HFF-Myc (cell line): ENCODE results near the gene SLC25A51.

Experiments used
- DNase-seq: peaks from one replicate; pipeline ENCODE4 v3.0.0-alpha.2; 2011; ENCODE audit warnings: low read depth; ENCODE audit errors: extremely low read depth
- H3K4me3 ChIP-seq: replicated peaks from 2 replicates; pipeline ENCODE4 v1.5.1; 2011; ENCODE audit warnings: low read depth, mild to moderate bottlenecking, control low read depth, low read length
- TF ChIP-seq, protein P1 (sequence below): IDR thresholded peaks from 2 replicates; pipeline ENCODE4 v1.5.1; 2012; ENCODE audit warnings: mild to moderate bottlenecking, low read depth, low read length, control low read depth; ENCODE audit errors: missing control alignments

SLC25A51 gene

DNA sequence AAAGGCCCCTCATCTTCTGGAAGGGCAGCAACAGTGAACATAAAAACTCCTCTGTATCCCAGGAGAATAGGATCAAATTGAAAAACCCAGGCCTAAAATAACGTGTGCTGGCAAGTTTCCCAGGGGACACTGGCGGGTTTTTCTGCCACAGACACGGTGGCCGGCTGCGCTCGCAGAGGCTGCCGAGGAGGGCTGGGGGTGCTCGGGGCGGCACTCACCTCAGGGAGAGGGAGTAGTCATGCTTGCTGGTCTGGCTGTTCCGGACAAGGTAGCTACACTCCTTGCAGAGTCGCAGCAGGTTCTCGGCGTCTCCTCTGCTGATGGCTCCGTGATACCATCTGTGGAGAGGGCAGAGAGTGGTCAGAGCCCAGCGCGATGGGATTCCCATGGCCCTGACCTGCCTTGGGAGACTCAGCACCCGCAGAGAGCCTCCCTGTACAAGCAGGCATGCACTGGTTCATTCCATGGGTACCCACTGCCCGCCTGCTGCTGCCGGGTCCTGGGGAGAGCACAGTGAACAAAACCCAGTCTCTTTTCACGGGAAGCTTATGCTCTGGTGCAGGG, 44.6 kb upstream of the SLC25A51 start:
- no peak overlapping the region for H3K4me3 ChIP-seq
- TF ChIP-seq, protein P1, sequence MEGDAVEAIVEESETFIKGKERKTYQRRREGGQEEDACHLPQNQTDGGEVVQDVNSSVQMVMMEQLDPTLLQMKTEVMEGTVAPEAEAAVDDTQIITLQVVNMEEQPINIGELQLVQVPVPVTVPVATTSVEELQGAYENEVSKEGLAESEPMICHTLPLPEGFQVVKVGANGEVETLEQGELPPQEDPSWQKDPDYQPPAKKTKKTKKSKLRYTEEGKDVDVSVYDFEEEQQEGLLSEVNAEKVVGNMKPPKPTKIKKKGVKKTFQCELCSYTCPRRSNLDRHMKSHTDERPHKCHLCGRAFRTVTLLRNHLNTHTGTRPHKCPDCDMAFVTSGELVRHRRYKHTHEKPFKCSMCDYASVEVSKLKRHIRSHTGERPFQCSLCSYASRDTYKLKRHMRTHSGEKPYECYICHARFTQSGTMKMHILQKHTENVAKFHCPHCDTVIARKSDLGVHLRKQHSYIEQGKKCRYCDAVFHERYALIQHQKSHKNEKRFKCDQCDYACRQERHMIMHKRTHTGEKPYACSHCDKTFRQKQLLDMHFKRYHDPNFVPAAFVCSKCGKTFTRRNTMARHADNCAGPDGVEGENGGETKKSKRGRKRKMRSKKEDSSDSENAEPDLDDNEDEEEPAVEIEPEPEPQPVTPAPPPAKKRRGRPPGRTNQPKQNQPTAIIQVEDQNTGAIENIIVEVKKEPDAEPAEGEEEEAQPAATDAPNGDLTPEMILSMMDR, result no peak
- no peak for DNase-seq

DNA sequence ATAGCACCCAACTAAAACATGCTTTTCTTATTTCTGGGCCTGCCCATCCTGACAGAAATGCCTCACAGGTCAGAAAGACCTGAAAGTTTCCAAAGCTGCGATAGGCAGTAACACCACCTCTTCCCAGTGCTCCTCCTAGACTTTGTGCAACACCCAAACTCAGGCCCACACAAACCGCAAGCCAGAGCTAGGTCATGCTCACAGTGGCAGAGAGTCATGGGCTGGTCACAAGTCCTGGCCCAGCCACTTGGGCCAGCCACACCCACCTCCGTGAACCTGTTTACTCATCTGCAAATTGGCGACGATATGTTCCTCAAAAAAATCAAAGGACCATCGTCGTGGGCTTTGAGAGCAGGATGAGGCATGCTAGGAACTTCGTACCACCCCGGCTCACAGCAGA, 44.0 kb upstream of the SLC25A51 start:
- no peak overlapping the region for H3K4me3 ChIP-seq
- no peak for DNase-seq
- TF ChIP-seq, protein P1, result no peak

DNA sequence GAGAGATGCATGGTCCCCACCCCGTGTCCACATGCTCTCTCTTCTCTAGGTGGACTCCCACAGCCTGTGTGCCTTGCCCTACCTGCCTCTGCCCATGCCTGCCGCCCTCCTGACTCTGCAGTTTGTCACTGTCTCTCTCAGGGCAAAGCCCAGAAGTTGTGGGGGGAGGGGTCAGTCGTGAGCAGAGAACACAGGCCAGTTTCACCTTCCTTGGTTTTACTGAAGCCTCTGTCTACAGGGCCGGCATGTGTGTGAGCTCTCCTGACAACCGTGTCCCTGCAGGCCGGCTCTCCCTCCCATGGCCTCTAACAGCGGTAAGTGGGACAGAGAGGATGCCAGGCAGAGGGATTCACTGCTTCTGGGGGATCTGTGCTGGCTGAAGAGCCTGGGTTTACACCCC, 43.5 kb upstream of the SLC25A51 start:
- DNase-seq, result no peak
- TF ChIP-seq, protein P1, result no peak
- no peak overlapping the region for H3K4me3 ChIP-seq

DNA sequence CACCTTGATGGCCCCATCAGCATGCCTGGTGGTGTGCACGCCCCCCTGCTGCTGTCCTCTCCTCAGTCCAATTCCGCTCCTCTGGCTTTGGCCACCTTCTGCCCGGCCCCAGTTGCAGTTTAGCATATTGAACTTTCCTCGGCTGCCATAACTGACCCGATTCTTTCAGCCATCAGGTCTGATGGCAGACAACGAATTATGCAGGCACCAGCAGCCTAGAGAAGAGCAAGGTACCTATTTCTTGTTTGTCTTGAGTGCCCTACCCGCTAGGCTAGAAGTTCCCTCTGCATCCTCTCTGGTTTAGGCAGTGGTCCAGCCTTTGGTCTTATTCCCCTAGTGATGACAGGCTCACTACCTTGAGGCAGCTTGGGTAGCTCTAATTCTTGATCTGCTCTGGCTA, 43.0 kb upstream of the SLC25A51 start:
- DNase-seq, result no peak
- TF ChIP-seq, protein P1, result no peak
- H3K4me3 ChIP-seq, result no peak overlapping the region

DNA sequence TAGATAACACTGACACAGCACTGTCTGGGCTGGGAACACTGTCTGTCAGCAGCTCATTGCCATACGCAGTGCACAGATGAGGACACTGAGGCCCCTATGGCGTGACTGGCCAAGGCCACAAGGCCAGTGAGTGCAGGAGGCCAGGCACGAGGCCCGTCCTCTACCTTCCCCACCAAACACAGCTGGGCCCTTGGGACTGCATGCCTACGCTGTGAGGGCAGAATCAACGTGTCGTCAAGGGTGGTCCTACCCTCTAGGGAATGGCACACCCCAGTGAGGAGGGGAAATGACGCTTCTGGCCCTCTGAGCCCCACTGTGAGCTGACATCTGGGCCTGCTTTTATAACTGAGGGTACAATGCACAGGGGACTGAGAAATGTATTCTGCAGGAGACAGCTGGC, 42.1 kb upstream of the SLC25A51 start:
- no peak for DNase-seq
- TF ChIP-seq, protein P1, result no peak

DNA sequence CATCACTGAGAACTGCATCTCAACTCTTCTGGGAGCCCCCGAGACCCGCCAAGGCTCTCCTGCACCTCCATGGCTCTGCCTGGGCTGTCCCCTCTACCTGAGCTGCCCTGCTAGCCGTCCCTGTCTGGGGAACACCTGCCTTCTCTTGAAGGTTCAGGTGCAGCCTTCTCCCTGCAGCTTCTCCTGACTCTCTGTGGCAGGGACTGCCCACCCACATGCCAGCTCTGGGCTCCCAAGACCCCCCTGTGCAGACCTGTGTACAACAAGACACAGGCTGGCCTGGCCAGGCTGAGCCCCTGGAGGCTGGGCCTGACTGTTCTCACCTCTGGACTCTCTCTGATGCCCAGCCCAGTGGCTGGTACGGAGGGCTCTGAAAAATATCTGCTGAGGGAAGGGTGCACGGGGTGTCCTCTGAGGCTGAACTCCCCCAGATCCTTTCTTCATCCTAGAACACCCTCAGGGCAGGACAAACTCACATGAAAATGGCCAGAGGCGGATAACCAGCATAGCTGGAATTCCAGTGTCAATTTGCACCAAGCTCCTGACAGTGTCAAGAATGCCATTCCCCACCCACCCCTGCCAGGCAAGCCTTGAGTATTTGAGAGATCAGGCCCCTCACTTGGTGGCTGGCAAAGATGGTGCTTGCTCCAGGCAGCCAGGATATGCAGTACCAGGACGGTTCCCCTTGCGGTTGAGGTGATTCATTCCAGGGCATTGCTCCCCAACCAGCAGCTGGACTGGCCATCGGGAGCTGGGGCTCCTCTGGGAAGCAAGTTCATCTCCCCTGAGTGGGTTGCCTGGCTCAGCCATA, 40.9 kb upstream of the SLC25A51 start:
- TF ChIP-seq, protein P1, result no peak
- no peak for DNase-seq
- H3K4me3 ChIP-seq, result no peak overlapping the region

More for the DNA sequence above, 42.1 kb upstream of the SLC25A51 start:
- no peak overlapping the region for H3K4me3 ChIP-seq

DNA sequence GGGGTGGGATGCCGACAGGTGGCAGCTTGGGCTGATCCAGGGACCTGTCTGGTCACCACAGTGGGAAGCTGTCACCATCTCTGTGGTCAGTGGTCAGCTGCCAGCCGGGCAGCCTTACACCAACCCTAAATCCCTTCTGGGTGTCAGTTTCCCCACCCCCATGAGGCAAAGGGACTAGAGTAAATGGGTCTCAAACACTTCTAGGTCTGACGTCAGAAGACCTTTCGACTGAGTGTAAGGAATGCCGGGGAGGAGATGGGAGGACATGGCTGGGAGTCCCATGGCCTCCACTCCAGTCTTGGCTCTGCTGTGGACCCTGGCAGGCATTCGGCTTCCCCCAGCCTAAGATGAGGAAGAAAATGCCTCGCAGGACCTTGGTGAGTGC, 40.3 kb upstream of the SLC25A51 start:
- TF ChIP-seq, protein P1, result no peak
- DNase-seq, result no peak
- no peak overlapping the region for H3K4me3 ChIP-seq
